ENCODE measurements around the gene VTI1B.
"Not testable (repeated sequence)": the region's sequence is repeated elsewhere in the genome, so short reads cannot be mapped to it uniquely, and the experiment has no call there.

VTI1B gene

DNA sequence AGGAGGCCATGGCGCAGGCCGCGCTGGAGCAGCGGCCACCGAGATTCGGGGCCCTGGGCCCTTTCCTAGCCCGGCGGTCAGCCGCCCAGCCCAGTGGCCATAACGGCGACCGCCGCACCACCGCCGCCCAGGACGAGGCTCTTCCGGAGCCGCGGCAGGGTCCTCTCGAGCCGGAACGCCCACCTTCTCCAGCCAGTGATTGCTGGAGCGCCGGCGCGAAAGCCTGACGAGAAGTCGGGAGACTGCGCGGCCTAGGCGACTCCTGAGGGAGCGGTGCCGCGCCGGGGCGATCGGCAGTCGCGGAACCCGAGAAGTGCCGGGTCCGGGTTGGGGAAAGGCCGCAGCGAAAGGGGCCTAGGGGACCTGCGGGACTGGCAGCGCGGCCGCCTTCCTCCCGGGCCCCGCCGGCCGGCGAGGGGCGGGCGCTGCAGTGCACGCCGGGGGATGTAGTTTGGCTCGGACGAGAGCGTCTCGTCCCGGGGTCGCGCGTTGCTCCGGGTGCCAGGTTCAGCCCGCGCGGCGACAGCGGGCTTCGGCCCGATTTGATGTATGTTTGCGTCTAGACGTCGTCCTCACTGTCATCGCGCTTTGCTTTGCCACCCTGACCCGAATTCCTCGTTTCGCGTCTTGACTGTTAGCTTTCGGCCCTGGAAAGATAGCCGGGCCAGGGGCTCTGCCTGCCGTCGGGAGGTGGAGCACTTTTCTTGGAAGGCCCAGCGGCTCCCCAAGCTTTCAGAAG, at the start of gene VTI1B:
TSS of gene VTI1B (minus strand) at position 153 of the 739 bp plus-strand sequence. CDS start at position 10, 143 bp downstream.
- ChIA-PET POLR2A (interaction anchor here (0.9 to 2.4 kb wide), 8 partner anchors 21 to 246 kb away, joined by 3 to 20 read pairs (median 3); partner anchors contain the start of gene RDH11), CTCF (interaction anchor here (0.6 to 1.4 kb wide), 2 partner anchors 12 to 30 kb away, joined by 4 to 5 read pairs; no protein-coding TSS in a partner anchor)
- peak; percentile 87 for DNase-seq (ENCODE audit: extremely low spot score)
- no peak for TF ChIP-seq NFRKB (IDR thresholded peaks at IDR 0.05)
- TF ChIP-seq ELF4 (IDR thresholded peaks at IDR 0.05), result peak; percentile 74
- TF ChIP-seq SP1 (IDR thresholded peaks at IDR 0.05), result peak; percentile 63
- TF ChIP-seq L3MBTL2 (conservative IDR thresholded peaks at IDR 0.05), result peak; percentile 43

DNA sequence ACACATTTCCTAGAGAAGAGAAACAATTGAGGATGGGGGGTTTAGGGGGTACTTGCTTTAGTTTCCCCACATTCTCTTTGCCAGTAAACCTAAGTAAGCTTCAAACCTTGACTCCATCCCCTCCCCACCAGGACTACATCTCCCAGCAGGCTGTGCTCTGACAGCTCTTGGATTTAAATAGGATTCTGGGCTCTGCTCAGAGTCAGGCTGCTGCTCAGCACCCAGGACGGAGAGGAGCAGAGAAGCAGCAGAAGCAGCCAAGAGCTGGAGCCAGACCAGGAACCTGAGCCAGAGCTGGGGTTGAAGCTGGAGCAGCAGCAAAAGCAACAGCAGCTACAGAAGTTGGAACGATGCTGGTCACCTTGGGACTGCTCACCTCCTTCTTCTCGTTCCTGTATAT, 47.9 kb upstream of the VTI1B start:
- no peak for TF ChIP-seq FOXM1 (IDR thresholded peaks at IDR 0.05; ENCODE audit: borderline replicate concordance)
- no peak for TF ChIP-seq PKNOX1 (IDR thresholded peaks at IDR 0.05)
- no peak for TF ChIP-seq FOXA1 (IDR thresholded peaks at IDR 0.05)
- POLR2A ChIA-PET, result no interaction called here
- CTCF ChIA-PET, result interaction anchor here (0.7 kb wide), 1 partner anchor 18 kb away, joined by 3 read pairs; no protein-coding TSS in a partner anchor
- DNase-seq (ENCODE audit: extremely low spot score), result no peak

GRCh38 chr14:67721875-67722274, 47.4 kb upstream of the VTI1B start:
- ChIA-PET POLR2A (no interaction called here), CTCF (interaction anchor here (1.2 kb wide), 1 partner anchor 18 kb away, joined by 6 read pairs; no protein-coding TSS in a partner anchor)
- TF ChIP-seq SP1 (IDR thresholded peaks at IDR 0.05), result no peak
- TF ChIP-seq BHLHE40 (IDR thresholded peaks at IDR 0.05; ENCODE audit: borderline replicate concordance), result no peak
- no peak for TF ChIP-seq FOXA1 (IDR thresholded peaks at IDR 0.05)
- TF ChIP-seq FOXK2 (IDR thresholded peaks at IDR 0.05), result no peak
- TF ChIP-seq ARNT (IDR thresholded peaks at IDR 0.05), result no peak
- TF ChIP-seq FOXM1 (IDR thresholded peaks at IDR 0.05; ENCODE audit: borderline replicate concordance), result no peak
- TF ChIP-seq PKNOX1 (IDR thresholded peaks at IDR 0.05), result no peak
- TF ChIP-seq ZNF384 (IDR thresholded peaks at IDR 0.05), result no peak
- no peak for DNase-seq (ENCODE audit: extremely low spot score)

DNA sequence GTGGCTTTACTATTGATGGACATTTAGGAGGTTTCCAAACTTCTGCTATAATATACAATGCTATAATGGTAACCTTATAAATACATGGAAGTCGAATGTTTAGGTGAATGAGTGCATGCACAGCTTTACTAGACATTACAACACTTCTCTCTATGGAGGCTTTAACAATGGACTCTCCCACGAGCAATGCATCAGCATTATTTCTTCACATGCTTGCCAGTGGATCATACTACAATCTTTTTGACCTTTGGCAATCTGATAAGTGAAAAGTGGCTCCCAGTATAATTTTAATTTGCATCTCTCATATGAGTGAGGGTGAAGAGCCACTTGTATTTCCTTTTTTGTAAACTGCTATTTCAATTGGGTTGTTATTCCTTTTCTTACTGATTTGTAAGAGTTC, 45.4 kb upstream of the VTI1B start:
- ChIA-PET CTCF (no interaction called here), POLR2A (no interaction called here)
- DNase-seq (ENCODE audit: extremely low spot score), result no peak
- TF ChIP-seq FOXA1 (IDR thresholded peaks at IDR 0.05), result no peak
- no peak for TF ChIP-seq CTBP1 (IDR thresholded peaks at IDR 0.05; ENCODE audit: borderline replicate concordance)
- TF ChIP-seq ELF4 (IDR thresholded peaks at IDR 0.05), result no peak
- TF ChIP-seq FOXM1 (IDR thresholded peaks at IDR 0.05; ENCODE audit: borderline replicate concordance), result no peak
- no peak for TF ChIP-seq SP1 (IDR thresholded peaks at IDR 0.05)
- no peak for TF ChIP-seq NFRKB (IDR thresholded peaks at IDR 0.05)
- TF ChIP-seq HDGF (IDR thresholded peaks at IDR 0.05; ENCODE audit: borderline replicate concordance), result no peak
- no peak for TF ChIP-seq PKNOX1 (IDR thresholded peaks at IDR 0.05)

GRCh38 chr14:67719385-67719784, 45.0 kb upstream of the VTI1B start:
- POLR2A ChIA-PET; CTCF ChIA-PET; DNase-seq (ENCODE audit: extremely low spot score): not testable (repeated sequence)

DNA sequence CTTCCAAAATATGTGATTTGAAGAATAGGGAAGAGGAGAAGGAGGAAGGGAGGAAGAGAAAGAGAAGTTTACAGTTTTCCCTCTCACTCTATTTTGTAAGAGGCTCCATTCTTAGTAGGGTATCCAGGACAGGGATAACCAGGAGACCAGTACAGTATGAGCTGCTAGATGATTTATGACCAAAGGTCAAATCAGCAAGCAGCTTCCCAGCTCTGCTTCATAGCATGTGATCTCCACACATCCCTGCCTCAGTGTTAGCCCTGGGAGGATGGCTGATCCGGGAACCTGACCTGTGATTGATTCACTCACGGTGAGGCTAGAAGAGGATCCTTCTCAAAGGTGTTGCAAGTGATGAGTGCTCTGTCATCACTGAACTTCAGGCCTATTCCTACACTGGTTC, 43.8 kb upstream of the VTI1B start:
- ChIA-PET CTCF (no interaction called here), POLR2A (no interaction called here)
- DNase-seq (ENCODE audit: extremely low spot score), result no peak
- no peak for TF ChIP-seq CTBP1 (IDR thresholded peaks at IDR 0.05; ENCODE audit: borderline replicate concordance)
- TF ChIP-seq PKNOX1 (IDR thresholded peaks at IDR 0.05), result 0 out of 2 replicates have a peak, but pooled peaks have one; percentile 11

DNA sequence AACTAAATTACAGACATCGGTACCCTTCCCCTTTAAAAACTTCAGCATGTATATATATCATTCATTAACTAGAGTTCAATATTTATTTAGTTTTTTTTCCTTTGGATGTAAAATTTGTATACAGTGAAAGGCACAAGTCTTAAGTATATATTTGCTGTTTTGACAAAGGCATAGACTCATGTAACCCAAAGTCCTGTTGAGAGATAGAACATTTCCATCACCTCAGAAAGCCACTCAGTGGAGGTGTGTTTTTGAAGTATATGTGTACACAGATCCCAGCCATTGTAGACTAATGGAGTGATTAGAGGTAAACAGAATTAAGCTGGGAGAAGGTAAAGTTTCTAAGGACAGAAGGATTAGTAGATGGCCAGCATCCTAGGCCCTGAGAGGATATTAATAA, 42.6 kb upstream of the VTI1B start:
- CTCF ChIA-PET, result no interaction called here
- TF ChIP-seq ELF4 (IDR thresholded peaks at IDR 0.05) (no peak), CTBP1 (IDR thresholded peaks at IDR 0.05; ENCODE audit: borderline replicate concordance) (no peak), ZNF384 (IDR thresholded peaks at IDR 0.05) (no peak), HDGF (IDR thresholded peaks at IDR 0.05; ENCODE audit: borderline replicate concordance) (no peak), PKNOX1 (IDR thresholded peaks at IDR 0.05) (no peak), L3MBTL2 (conservative IDR thresholded peaks at IDR 0.05) (no peak), BHLHE40 (IDR thresholded peaks at IDR 0.05; ENCODE audit: borderline replicate concordance) (no peak), TARDBP (IDR thresholded peaks at IDR 0.05) (no peak), ARNT (IDR thresholded peaks at IDR 0.05) (no peak), SUZ12 (IDR thresholded peaks at IDR 0.05) (no peak), FOXK2 (IDR thresholded peaks at IDR 0.05) (no peak), SP1 (IDR thresholded peaks at IDR 0.05) (no peak), LEF1 (IDR thresholded peaks at IDR 0.05; ENCODE audit: borderline replicate concordance) (no peak)
- POLR2A ChIA-PET, result no interaction called here
- DNase-seq (ENCODE audit: extremely low spot score), result no peak

All from HEK293T (cell line).